H9 (cell line): ENCODE data around the gene RNF130. TPM values are rescaled to one million over a fixed set of nuclear protein-coding genes. Genes with fewer than 3 reads are reported as not detected.
A peak's percentile ranks its signal among the peaks of the same experiment; 100 is the strongest.

Experiments
- DNase-seq: peaks from one replicate; pipeline ENCODE4 v3.0.0-alpha.2; 2017
- H2AFZ ChIP-seq: one replicate; pipeline ENCODE4 v1.6.1; 2013; ENCODE audit warnings: mild to moderate bottlenecking, low read length, control low read depth, moderate library complexity
- H2AK5ac ChIP-seq: 2 replicates; pipeline ENCODE4 v1.6.1; 2013; ENCODE audit warnings: low read length, control low read depth, mixed read lengths; ENCODE audit not compliant: insufficient read length
- H2BK120ac ChIP-seq: one replicate; pipeline ENCODE4 v1.6.1; 2013; ENCODE audit warnings: low read depth, mild to moderate bottlenecking, low read length, control low read depth, inconsistent platforms; ENCODE audit not compliant: poor library complexity, severe bottlenecking
- H2BK12ac ChIP-seq: 2 replicates; pipeline ENCODE4 v1.6.1; 2013; ENCODE audit warnings: low read length, control low read depth, mixed read lengths, low read depth; ENCODE audit not compliant: insufficient read length
- H2BK15ac ChIP-seq: 2 replicates; pipeline ENCODE4 v1.6.1; 2013; ENCODE audit warnings: low read depth, low read length, control low read depth
- H2BK20ac ChIP-seq: one replicate; pipeline ENCODE4 v1.6.1; 2013; ENCODE audit warnings: low read depth, mild to moderate bottlenecking, low read length, control low read depth, inconsistent platforms; ENCODE audit not compliant: poor library complexity, severe bottlenecking
- H2BK5ac ChIP-seq: 2 replicates; pipeline ENCODE4 v1.6.1; 2013; ENCODE audit warnings: low read length, control low read depth, mixed read lengths; ENCODE audit not compliant: insufficient read length
- H3K14ac ChIP-seq: 2 replicates; pipeline ENCODE4 v1.6.1; 2013; ENCODE audit warnings: low read length, control low read depth; ENCODE audit not compliant: insufficient read depth
- H3K18ac ChIP-seq: 2 replicates; pipeline ENCODE4 v1.6.1; 2013; ENCODE audit warnings: low read depth, mild to moderate bottlenecking, mixed read lengths, low read length, control low read depth; ENCODE audit not compliant: insufficient read length
- H3K23ac ChIP-seq: 2 replicates; pipeline ENCODE4 v1.6.1; 2013; ENCODE audit warnings: low read length, control low read depth, mixed read lengths, low read depth; ENCODE audit not compliant: insufficient read length
- H3K23me2 ChIP-seq: 2 replicates; pipeline ENCODE4 v1.6.1; 2013; ENCODE audit warnings: low read depth, mild to moderate bottlenecking, mixed read lengths, low read length, control low read depth; ENCODE audit not compliant: insufficient read length, poor library complexity, severe bottlenecking
- H3K27ac ChIP-seq: 2 replicates; pipeline ENCODE4 v1.5.1; 2013; ENCODE audit warnings: low read length, control low read depth, mixed read lengths, low read depth; ENCODE audit not compliant: insufficient read length
- H3K27me3 ChIP-seq: 2 replicates; pipeline ENCODE4 v1.6.1; 2013; ENCODE audit warnings: low read length, control low read depth, inconsistent platforms; ENCODE audit not compliant: insufficient read depth
- H3K4ac ChIP-seq: 2 replicates; pipeline ENCODE4 v1.6.1; 2013; ENCODE audit warnings: low read depth, mild to moderate bottlenecking, control low read depth, inconsistent platforms, low read length, moderate library complexity
- H3K4me1 ChIP-seq: 2 replicates; pipeline ENCODE4 v1.6.1; 2013; ENCODE audit warnings: low read length, control low read depth, inconsistent platforms; ENCODE audit not compliant: insufficient read depth
- H3K4me2 ChIP-seq: 2 replicates; pipeline ENCODE4 v1.6.1; 2013; ENCODE audit warnings: low read length, control low read depth, mixed read lengths; ENCODE audit not compliant: insufficient read length, insufficient read depth
- H3K56ac ChIP-seq: 2 replicates; pipeline ENCODE4 v1.6.1; 2013; ENCODE audit warnings: low read depth, mild to moderate bottlenecking, mixed read lengths, low read length, control low read depth; ENCODE audit not compliant: insufficient read length
- H3K79me1 ChIP-seq: 2 replicates; pipeline ENCODE4 v1.6.1; 2013; ENCODE audit warnings: low read depth, mild to moderate bottlenecking, moderate library complexity, low read length, control low read depth, inconsistent platforms; ENCODE audit not compliant: insufficient read depth, poor library complexity, severe bottlenecking
- H3K79me2 ChIP-seq: 2 replicates; pipeline ENCODE4 v1.6.1; 2013; ENCODE audit warnings: low read length, control low read depth, inconsistent platforms; ENCODE audit not compliant: insufficient read depth
- H3K9ac ChIP-seq: 2 replicates; pipeline ENCODE4 v1.6.1; 2013; ENCODE audit warnings: low read length, control low read depth, mixed read lengths; ENCODE audit not compliant: insufficient read length; ENCODE audit errors: extremely low read depth
- H3K9me3 ChIP-seq: one replicate; pipeline ENCODE4 v1.6.1; 2013; ENCODE audit warnings: low read depth, low read length, inconsistent platforms; ENCODE audit not compliant: control insufficient read depth
- H3T11ph ChIP-seq: one replicate; pipeline ENCODE4 v1.6.1; 2013; ENCODE audit warnings: mild to moderate bottlenecking, low read length, control low read depth, inconsistent platforms
- H4K20me1 ChIP-seq: one replicate; pipeline ENCODE4 v1.6.1; 2013; ENCODE audit not compliant: control insufficient read depth, insufficient read length, insufficient read depth
- H4K5ac ChIP-seq: 2 replicates; pipeline ENCODE4 v1.6.1; 2013; ENCODE audit warnings: low read depth, mild to moderate bottlenecking, mixed read lengths, low read length, control low read depth; ENCODE audit not compliant: insufficient read length
- H4K8ac ChIP-seq: replicated peaks from 2 replicates; pipeline ENCODE4 v1.6.1; 2013; ENCODE audit warnings: low read length, control low read depth, mixed read lengths, low read depth; ENCODE audit not compliant: insufficient read length
- H4K91ac ChIP-seq: 2 replicates; pipeline ENCODE4 v1.6.1; 2013; ENCODE audit warnings: low read depth, mild to moderate bottlenecking, moderate library complexity, mixed read lengths, low read length, control low read depth; ENCODE audit not compliant: insufficient read length
- H3K27ac Mint-ChIP-seq, 3 experiments: 2 replicates in 2 of 3; 3 replicates in 1 of 3; pipeline ENCODE4 v1.8.0; 2020 to 2021; ENCODE audit warnings: mixed read lengths in 3 of 3, mild to moderate bottlenecking in 1 of 3, moderate library complexity in 1 of 3
- H3K27me3 Mint-ChIP-seq: 2 replicates; pipeline ENCODE4 v1.8.0; 2021; ENCODE audit warnings: low read depth, mild to moderate bottlenecking, moderate library complexity, mixed read lengths
- H3K36me3 Mint-ChIP-seq, 3 experiments: 2 replicates in 2 of 3; 3 replicates in 1 of 3; pipeline ENCODE4 v1.8.0; 2020 to 2021; ENCODE audit warnings: low read depth in 3 of 3, mixed read lengths in 3 of 3; ENCODE audit not compliant: insufficient read depth in 1 of 3
- H3K4me1 Mint-ChIP-seq, 2 experiments: 2 replicates each; pipeline ENCODE4 v1.8.0; 2020; ENCODE audit warnings: mixed read lengths in 2 of 2
- H3K4me3 Mint-ChIP-seq, 2 experiments: 2 replicates in 1 of 2; 3 replicates in 1 of 2; pipeline ENCODE4 v1.8.0; 2020 to 2021; ENCODE audit warnings: mild to moderate bottlenecking in 2 of 2, mixed read lengths in 2 of 2, moderate library complexity in 1 of 2
- H3K9me3 Mint-ChIP-seq, 2 experiments: 2 replicates in 1 of 2; 3 replicates in 1 of 2; pipeline ENCODE4 v1.8.0; 2020; ENCODE audit warnings: mild to moderate bottlenecking in 2 of 2, mixed read lengths in 2 of 2, moderate library complexity in 1 of 2
- WGBS: extraction: QIAGEN DNeasy Blood & Tissue Kit; methylation state at CpG from one replicate; pipeline ENCODE4 v1.1.7; 2013; ENCODE audit warnings: missing lambda C conversion rate, low lambda C conversion rate, mixed read lengths; ENCODE audit not compliant: insufficient read length; ENCODE audit errors: extremely low coverage; 5-methylcytosine and 5-hydroxymethylcytosine counted together
- total RNA-seq: library from RNA; stranded (reverse); gene quantifications from 2 replicates; pipeline ENCODE4 v1.2.1, GENCODE V29; 2021
- TF ChIP-seq, protein P1 (sequence below): fragments of 200-600 bp; sonication (generic); conservative IDR thresholded peaks from 3 replicates; pipeline ENCODE4 v1.8.0; 2021; ENCODE audit warnings: antibody characterized with exemption, mild to moderate bottlenecking

Gene RNF130
- total RNA-seq, 1 experiment from 2014 or later, result 80.0 TPM

GRCh38 chr5:180054226-180054625 is 17.3 kb downstream of the RNF130 start:
- H2AK5ac ChIP-seq, result no peak overlapping the region
- H3K79me1 ChIP-seq, result peaks cover 4% of the 10 kb centered on the region
- H2AFZ ChIP-seq, result no peak overlapping the region
- no peak overlapping the region for H3K4me3 Mint-ChIP-seq
- no peak overlapping the region for H4K91ac ChIP-seq
- H3K27me3 ChIP-seq, result no peaks in the 10 kb centered on the region
- H3K9me3 Mint-ChIP-seq, result no peaks in the 10 kb centered on the region
- no peaks in the 10 kb centered on the region for H3K27me3 Mint-ChIP-seq
- H3K18ac ChIP-seq, result no peak overlapping the region
- no peak overlapping the region for H4K5ac ChIP-seq
- no peak overlapping the region for H3T11ph ChIP-seq
- peaks cover 18% of the 10 kb centered on the region; the same call in 1 of the 2 replicates for H3K79me2 ChIP-seq
- peaks cover 14% of the 10 kb centered on the region; the same call in 1 of the 2 replicates for H3K4me1 ChIP-seq
- H2BK120ac ChIP-seq, result no peak overlapping the region
- no CpG with 5 or more reads among the region's 6 CpGs for WGBS
- no peak overlapping the region for H2BK20ac ChIP-seq
- no peak overlapping the region for H4K8ac ChIP-seq
- peaks cover 72 to 79% of the 10 kb centered on the region in 2 experiments for H3K4me1 Mint-ChIP-seq
- H3K4ac ChIP-seq, result no peak overlapping the region
- peaks cover 0 to 6% (median 0%) of the 10 kb centered on the region in 3 experiments; a peak in 4 of 7 replicates for H3K36me3 Mint-ChIP-seq
- TF ChIP-seq, protein P1, sequence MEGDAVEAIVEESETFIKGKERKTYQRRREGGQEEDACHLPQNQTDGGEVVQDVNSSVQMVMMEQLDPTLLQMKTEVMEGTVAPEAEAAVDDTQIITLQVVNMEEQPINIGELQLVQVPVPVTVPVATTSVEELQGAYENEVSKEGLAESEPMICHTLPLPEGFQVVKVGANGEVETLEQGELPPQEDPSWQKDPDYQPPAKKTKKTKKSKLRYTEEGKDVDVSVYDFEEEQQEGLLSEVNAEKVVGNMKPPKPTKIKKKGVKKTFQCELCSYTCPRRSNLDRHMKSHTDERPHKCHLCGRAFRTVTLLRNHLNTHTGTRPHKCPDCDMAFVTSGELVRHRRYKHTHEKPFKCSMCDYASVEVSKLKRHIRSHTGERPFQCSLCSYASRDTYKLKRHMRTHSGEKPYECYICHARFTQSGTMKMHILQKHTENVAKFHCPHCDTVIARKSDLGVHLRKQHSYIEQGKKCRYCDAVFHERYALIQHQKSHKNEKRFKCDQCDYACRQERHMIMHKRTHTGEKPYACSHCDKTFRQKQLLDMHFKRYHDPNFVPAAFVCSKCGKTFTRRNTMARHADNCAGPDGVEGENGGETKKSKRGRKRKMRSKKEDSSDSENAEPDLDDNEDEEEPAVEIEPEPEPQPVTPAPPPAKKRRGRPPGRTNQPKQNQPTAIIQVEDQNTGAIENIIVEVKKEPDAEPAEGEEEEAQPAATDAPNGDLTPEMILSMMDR, result no peak
- H4K20me1 ChIP-seq, result no peaks in the 10 kb centered on the region
- H2BK12ac ChIP-seq, result no peak overlapping the region
- no peak overlapping the region for H2BK15ac ChIP-seq
- H3K9ac ChIP-seq, result no peak overlapping the region
- no peak overlapping the region for H3K27ac ChIP-seq
- no peak overlapping the region for H3K56ac ChIP-seq
- no peaks in the 10 kb centered on the region for H3K9me3 ChIP-seq
- no peaks in the 10 kb centered on the region for H3K23me2 ChIP-seq
- H3K27ac Mint-ChIP-seq, result peak overlapping the region in 1 of 3 experiments; percentile 35; a peak in 2 of 7 replicates
- H3K14ac ChIP-seq, result no peak overlapping the region
- H3K4me2 ChIP-seq, result no peak overlapping the region
- no peak overlapping the region for H2BK5ac ChIP-seq
- no peak overlapping the region for H3K23ac ChIP-seq
- DNase-seq, result no peak
